Endothelial cell of umbilical vein (primary cell): ENCODE measurements around the gene CDC25C. TPM values are rescaled to one million over a fixed set of nuclear protein-coding genes. Genes with fewer than 3 reads are reported as not detected.

Experiments used
- BruUV-seq: library from RNA; stranded (reverse); fragments of 400-500 nt; replicated peaks from 2 replicates; lab custom pipeline; 2021; lab: Mats Ljungman, UMichigan
- CTCF ChIA-PET: fragments of 300-600, 350-600 bp; sonication (Branson Sonifier 250); formaldehyde crosslinking; loops from one replicate; lab custom pipeline; 2021; ENCODE audit warnings: antibody characterized with exemption, inconsistent platforms; lab: Charles Lee
- POLR2A ChIA-PET: fragments of 300-600, 350-600 bp; sonication (Branson Sonifier 250); formaldehyde crosslinking; loops from one replicate; lab custom pipeline; 2021; ENCODE audit warnings: antibody characterized with exemption, inconsistent platforms; lab: Charles Lee
- DNase-seq: peaks from one replicate; pipeline ENCODE4 v3.0.0-alpha.2; 2011; ENCODE audit warnings: low read depth, low spot score
- FAIRE-seq: peaks from 2 replicates; lab custom pipeline; 2011; peaks lifted over from hg19 to GRCh38; lab: Jason Lieb, UNC
- H2AFZ ChIP-seq: 2 replicates; pipeline ENCODE4 v1.6.0; 2012; ENCODE audit warnings: low read depth, low read length, control low read depth, inconsistent platforms
- H3K27ac ChIP-seq: 2 replicates; pipeline ENCODE4 v1.5.1; 2011; ENCODE audit warnings: low read depth, mild to moderate bottlenecking, control low read depth, low read length, moderate library complexity; ENCODE audit not compliant: insufficient read depth
- H3K27me3 ChIP-seq, 2 experiments: 2 replicates each; pipeline versions ENCODE4 v1.6.0 to v1.6.1; 2011; ENCODE audit warnings: low read length in 2 of 2, mixed read lengths in 1 of 2; ENCODE audit not compliant: control insufficient read depth in 2 of 2, insufficient read depth in 2 of 2
- H3K36me3 ChIP-seq, 2 experiments: 2 replicates in 1 of 2; 3 replicates in 1 of 2; pipeline ENCODE4 v1.5.1; 2011; ENCODE audit warnings: low read length in 2 of 2, mild to moderate bottlenecking in 1 of 2, moderate library complexity in 1 of 2; ENCODE audit not compliant: control insufficient read depth in 2 of 2, insufficient read depth in 2 of 2; ENCODE audit errors: extremely low read depth in 1 of 2
- H3K4me1 ChIP-seq: 3 replicates; pipeline ENCODE4 v1.5.1; 2011; ENCODE audit warnings: mild to moderate bottlenecking, low read length; ENCODE audit not compliant: control insufficient read depth, insufficient read depth; ENCODE audit errors: extremely low read depth
- H3K4me2 ChIP-seq: 2 replicates; pipeline ENCODE4 v1.6.1; 2011; ENCODE audit warnings: low read length, control low read depth, mixed read lengths; ENCODE audit not compliant: insufficient read depth
- H3K4me3 ChIP-seq, 3 experiments: fragments of 200-600 bp in 1 of 3; sonication (generic), shearing (Covaris generic) in 1 of 3; replicated peaks in 1 of 3; 2 replicates each; pipeline ENCODE4 v1.5.1; 2011 to 2016; ENCODE audit warnings: control low read depth in 3 of 3, low read length in 3 of 3, mild to moderate bottlenecking in 2 of 3, inconsistent platforms in 1 of 3, low read depth in 1 of 3, moderate library complexity in 1 of 3; ENCODE audit not compliant: insufficient read depth in 1 of 3
- H3K79me2 ChIP-seq: 2 replicates; pipeline ENCODE4 v1.6.0; 2012; ENCODE audit warnings: low read length, inconsistent platforms; ENCODE audit not compliant: control insufficient read depth, insufficient read depth
- H3K9ac ChIP-seq: replicated peaks from 2 replicates; pipeline ENCODE3; 2011; ENCODE audit warnings: low read length, control low read depth; ENCODE audit not compliant: insufficient read depth; ENCODE audit errors: extremely low read depth
- H3K9me1 ChIP-seq: replicated peaks from 3 replicates; pipeline ENCODE4 v1.6.0; 2011; ENCODE audit warnings: mild to moderate bottlenecking, low read length; ENCODE audit not compliant: control insufficient read depth, insufficient read depth; ENCODE audit errors: extremely low read depth
- H3K9me3 ChIP-seq: replicated peaks from 2 replicates; pipeline ENCODE4 v1.5.1; 2012; ENCODE audit warnings: low read length, inconsistent platforms; ENCODE audit not compliant: control insufficient read depth, insufficient read depth
- H4K20me1 ChIP-seq: replicated peaks from 2 replicates; pipeline ENCODE3; 2011; ENCODE audit warnings: mild to moderate bottlenecking, low read length; ENCODE audit not compliant: control insufficient read depth, insufficient read depth; ENCODE audit errors: extremely low read depth
- EZH2 ChIP-seq: IDR thresholded peaks from 2 replicates; pipeline ENCODE4 v1.6.1; 2012; ENCODE audit warnings: borderline replicate concordance, low read depth, mild to moderate bottlenecking, moderate library complexity, low read length, inconsistent platforms; ENCODE audit not compliant: severe bottlenecking
- FOS ChIP-seq: IDR thresholded peaks from 2 replicates; pipeline ENCODE4 v1.6.1; 2011; ENCODE audit warnings: mild to moderate bottlenecking, low read length, moderate library complexity, borderline replicate concordance; ENCODE audit not compliant: insufficient read depth
- GATA2 ChIP-seq: IDR thresholded peaks from 2 replicates; pipeline ENCODE4 v1.7.0; 2011; ENCODE audit warnings: low read depth, mild to moderate bottlenecking, moderate library complexity, mixed read lengths, low read length; ENCODE audit not compliant: insufficient read length, insufficient read depth
- JUN ChIP-seq: IDR thresholded peaks from 2 replicates; pipeline ENCODE4 v1.6.1; 2011; ENCODE audit warnings: borderline replicate concordance, low read depth; ENCODE audit not compliant: insufficient read length, insufficient read depth
- MYC ChIP-seq: IDR thresholded peaks from one replicate; pipeline ENCODE4 v1.6.1; 2011; ENCODE audit warnings: mild to moderate bottlenecking, low read depth, low read length
- POLR2A ChIP-seq: IDR thresholded peaks from 2 replicates; pipeline ENCODE4 v1.6.1; 2012; ENCODE audit warnings: low read depth, mild to moderate bottlenecking, control low read depth, low read length
- POLR2AphosphoS5 ChIP-seq: IDR thresholded peaks from 2 replicates; pipeline ENCODE4 v1.6.1; 2012; ENCODE audit warnings: low read depth, mild to moderate bottlenecking, control low read depth, low read length, moderate library complexity; ENCODE audit not compliant: insufficient read depth
- dilution Hi-C: fragments of 300-500 bp; cut with MboI; formaldehyde crosslinking; loops from one replicate; pipeline ENCODE4 v1.15.0; 2019; ENCODE audit warnings: low sequenced_read_pairs; ENCODE audit not compliant: extremely low pct_ligation_motif_present
- intact Hi-C: fragments of 100-400 bp; cut with micrococcal nuclease; formaldehyde crosslinking; loops from one replicate; pipeline ENCODE4 v1.10.0; 2022
- polyA plus RNA-seq, 4 experiments: library from polyadenylated mRNA; depleted of rRNA in 3 of 4; stranded (reverse) in 3 of 4; unstranded in 1 of 4; fragments of >200 nt; gene quantifications; 2 replicates each; pipeline versions ENCODE4 v1.2.1 to v1.2.3, GENCODE V29; 2011 to 2012; ENCODE audit warnings: missing spikeins in 1 of 4
- total RNA-seq: library from RNA; stranded (reverse); gene quantifications from 2 replicates; pipeline ENCODE4 v1.2.3, GENCODE V29; 2021
- TF ChIP-seq, protein P1 (sequence below): IDR thresholded peaks from 2 replicates; pipeline ENCODE4 v1.6.1; 2011; ENCODE audit not compliant: insufficient read depth, insufficient read length
- TF ChIP-seq, protein P2 (sequence below), 2 donors: IDR thresholded peaks; 1 replicate in 1 of 2; 2 replicates in 1 of 2; pipeline ENCODE4 v1.5.1; 2011; ENCODE audit warnings: low read length in 2 of 2, mild to moderate bottlenecking in 2 of 2, moderate library complexity in 2 of 2, control low read depth in 1 of 2, inconsistent platforms in 1 of 2, low read depth in 1 of 2; ENCODE audit not compliant: insufficient read depth in 1 of 2; ENCODE audit errors: extremely low read depth in 1 of 2

Gene CDC25C
- total and polyA plus RNA-seq, 2 donors (not counting 3 experiments of a cell fraction or from before 2014, with no cell fraction given) = 8.1 to 13.6 TPM

DNA sequence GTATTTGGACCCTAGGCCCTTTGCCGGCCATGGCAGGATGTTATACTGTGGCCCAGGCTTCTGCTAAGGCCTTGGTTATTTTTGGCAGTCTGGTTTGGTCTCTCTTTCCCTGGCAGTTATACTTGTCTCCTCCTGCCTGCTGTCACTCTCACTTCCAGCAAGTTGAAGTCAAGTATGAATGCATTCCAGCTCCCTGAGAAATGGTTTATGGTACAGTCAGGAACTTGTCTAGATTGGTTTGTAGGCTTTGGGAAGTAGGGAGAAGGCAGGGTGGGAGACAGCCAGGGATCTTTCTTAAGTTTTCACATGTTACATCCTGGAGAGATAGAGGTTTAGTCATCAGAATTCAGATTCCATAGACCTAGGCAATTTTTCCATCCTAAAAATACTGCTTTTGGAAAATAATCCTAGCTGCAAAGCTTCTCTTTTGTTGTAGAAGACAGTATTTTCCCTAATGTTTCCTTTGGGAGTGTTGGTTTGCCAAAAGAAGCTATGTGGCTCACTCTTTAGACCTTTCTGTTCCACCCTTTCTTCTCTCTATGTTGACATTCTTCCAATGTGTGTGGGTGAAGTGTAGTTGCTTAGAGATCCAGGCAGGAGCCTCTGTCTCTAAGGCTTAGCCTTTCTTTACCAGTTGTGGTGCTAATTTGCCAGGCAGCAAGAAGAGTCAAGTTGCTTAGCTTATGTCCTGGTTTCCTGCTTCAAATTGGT lies 18.4 kb upstream of the CDC25C start:
- ChIA-PET CTCF (interaction anchor here (1.6 to 5.7 kb wide), 2 partner anchors 12 to 127 kb away, joined by 5 to 64 read pairs; partner anchors contain the start of gene FAM53C), POLR2A (interaction anchor here (0.7 to 1.2 kb wide), 2 partner anchors 12 to 198 kb away, joined by 3 to 6 read pairs; partner anchors contain the start of gene FAM53C)
- Histone ChIP-seq H3K4me1 (peaks cover 11% of the 10 kb centered on the region), H3K36me3 (peaks cover 16 to 36% of the 10 kb centered on the region in 2 experiments), H3K4me3 (no peak overlapping the region), H3K4me2 (no peak overlapping the region), H3K9ac (no peak overlapping the region), H3K27ac (no peak overlapping the region), H3K9me1 (no peaks in the 10 kb centered on the region), H4K20me1 (no peaks in the 10 kb centered on the region), H2AFZ (no peak overlapping the region), H3K27me3 (no peaks in the 10 kb centered on the region), H3K9me3 (no peaks in the 10 kb centered on the region), H3K79me2 (peaks cover 20% of the 10 kb centered on the region)
- dilution Hi-C loops = no loop called here
- TF ChIP-seq, protein P1, sequence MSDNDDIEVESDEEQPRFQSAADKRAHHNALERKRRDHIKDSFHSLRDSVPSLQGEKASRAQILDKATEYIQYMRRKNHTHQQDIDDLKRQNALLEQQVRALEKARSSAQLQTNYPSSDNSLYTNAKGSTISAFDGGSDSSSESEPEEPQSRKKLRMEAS = no peak
- TF ChIP-seq MYC (no peak), POLR2A (no peak), JUN (no peak), POLR2AphosphoS5 (no peak), FOS (no peak), EZH2 (no peak), GATA2 (no peak)
- TF ChIP-seq, protein P2, sequence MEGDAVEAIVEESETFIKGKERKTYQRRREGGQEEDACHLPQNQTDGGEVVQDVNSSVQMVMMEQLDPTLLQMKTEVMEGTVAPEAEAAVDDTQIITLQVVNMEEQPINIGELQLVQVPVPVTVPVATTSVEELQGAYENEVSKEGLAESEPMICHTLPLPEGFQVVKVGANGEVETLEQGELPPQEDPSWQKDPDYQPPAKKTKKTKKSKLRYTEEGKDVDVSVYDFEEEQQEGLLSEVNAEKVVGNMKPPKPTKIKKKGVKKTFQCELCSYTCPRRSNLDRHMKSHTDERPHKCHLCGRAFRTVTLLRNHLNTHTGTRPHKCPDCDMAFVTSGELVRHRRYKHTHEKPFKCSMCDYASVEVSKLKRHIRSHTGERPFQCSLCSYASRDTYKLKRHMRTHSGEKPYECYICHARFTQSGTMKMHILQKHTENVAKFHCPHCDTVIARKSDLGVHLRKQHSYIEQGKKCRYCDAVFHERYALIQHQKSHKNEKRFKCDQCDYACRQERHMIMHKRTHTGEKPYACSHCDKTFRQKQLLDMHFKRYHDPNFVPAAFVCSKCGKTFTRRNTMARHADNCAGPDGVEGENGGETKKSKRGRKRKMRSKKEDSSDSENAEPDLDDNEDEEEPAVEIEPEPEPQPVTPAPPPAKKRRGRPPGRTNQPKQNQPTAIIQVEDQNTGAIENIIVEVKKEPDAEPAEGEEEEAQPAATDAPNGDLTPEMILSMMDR (IDR thresholded peaks at IDR 0.05; ENCODE audit: extremely low read depth in 1 of 2, insufficient read depth in 1 of 2, low read depth in 1 of 2, low read length in 2 of 2) = no peak
- intact Hi-C loops = loop anchor here (5.0 kb wide), 3 partner anchors 128 to 682 kb away; no protein-coding TSS in a partner anchor
- FAIRE-seq (no peak), DNase-seq (no peak)
- BruUV-seq = no TSS peak
